Ectodermal cell (in vitro differentiated cells): ENCODE data around the gene JTB.

Experiments
- H3K27ac ChIP-seq: 2 replicates; pipeline ENCODE4 v1.7.0; 2013; ENCODE audit warnings: mild to moderate bottlenecking, low read depth, low read length; ENCODE audit not compliant: insufficient read depth, poor library complexity, severe bottlenecking
- H3K27me3 ChIP-seq: 2 replicates; pipeline ENCODE4 v1.7.0; 2013; ENCODE audit warnings: mild to moderate bottlenecking, low read length; ENCODE audit not compliant: insufficient read depth, control insufficient read depth, poor library complexity, severe bottlenecking
- H3K36me3 ChIP-seq: one replicate; pipeline ENCODE4 v1.7.0; 2013; ENCODE audit warnings: low read length; ENCODE audit not compliant: control insufficient read depth, insufficient read depth
- H3K4me1 ChIP-seq: one replicate; pipeline ENCODE4 v1.7.0; 2013; ENCODE audit warnings: low read length; ENCODE audit not compliant: control insufficient read depth, insufficient read depth
- H3K4me3 ChIP-seq: 2 replicates; pipeline ENCODE4 v1.7.0; 2013; ENCODE audit warnings: low read depth, low read length, control low read depth; ENCODE audit not compliant: insufficient read depth
- H3K9me3 ChIP-seq: 2 replicates; pipeline ENCODE4 v1.7.0; 2013; ENCODE audit warnings: mild to moderate bottlenecking, low read length, moderate library complexity; ENCODE audit not compliant: control insufficient read depth
- WGBS, 2 experiments: methylation state at CpG; one replicate each; pipeline ENCODE4 v1.1.7; 2013; ENCODE audit warnings: missing lambda C conversion rate in 2 of 2; 5-methylcytosine and 5-hydroxymethylcytosine counted together

Gene JTB

GRCh38 chr1:153944005-153944826 is 33.3 kb downstream of the JTB start:
- Histone ChIP-seq H3K36me3 (peaks cover 4% of the 10 kb centered on the region), H3K27me3 (no peaks in the 10 kb centered on the region), H3K4me1 (no peaks in the 10 kb centered on the region), H3K9me3 (no peaks in the 10 kb centered on the region), H3K4me3 (no peak overlapping the region), H3K27ac (no peak overlapping the region)
- WGBS, 2 experiments = 93 to 95% methylated on average over 15 of the region's 15 CpGs

GRCh38 chr1:153942766-153943549 is 34.5 kb downstream of the JTB start:
- Histone ChIP-seq H3K4me3 (no peak overlapping the region), H3K27ac (no peak overlapping the region), H3K36me3 (peaks cover 1% of the 10 kb centered on the region), H3K9me3 (no peaks in the 10 kb centered on the region), H3K27me3 (no peaks in the 10 kb centered on the region), H3K4me1 (no peaks in the 10 kb centered on the region)
- WGBS, 2 experiments = 92 to 94% methylated on average over 11 of the region's 11 CpGs

- no peak overlapping the region for H3K4me3 ChIP-seq
- H3K9me3 ChIP-seq = no peaks in the 10 kb centered on the region
- WGBS, 2 experiments = 96% methylated on average over 34 of the region's 34 CpGs
- no peaks in the 10 kb centered on the region for H3K36me3 ChIP-seq
- H3K4me1 ChIP-seq = no peaks in the 10 kb centered on the region
- H3K27me3 ChIP-seq = no peaks in the 10 kb centered on the region
- no peak overlapping the region for H3K27ac ChIP-seq
These were observed 35.4 kb downstream of the JTB start for GRCh38 chr1:153941826-153942725.

- Histone ChIP-seq H3K27me3 (no peaks in the 10 kb centered on the region), H3K36me3 (no peaks in the 10 kb centered on the region), H3K27ac (no peak overlapping the region), H3K9me3 (no peaks in the 10 kb centered on the region), H3K4me1 (no peaks in the 10 kb centered on the region), H3K4me3 (no peak overlapping the region)
- 93 to 94% methylated on average over 8 of the region's 8 CpGs for WGBS, 2 experiments
These were observed 36.7 kb downstream of the JTB start for GRCh38 chr1:153940756-153941155.

GRCh38 chr1:153939476-153939875 is 38.0 kb downstream of the JTB start:
- 95% methylated on average over 12 of the region's 12 CpGs for WGBS, 2 experiments
- Histone ChIP-seq H3K9me3 (no peaks in the 10 kb centered on the region), H3K4me3 (no peak overlapping the region), H3K27ac (no peak overlapping the region), H3K36me3 (peaks cover 5% of the 10 kb centered on the region), H3K27me3 (no peaks in the 10 kb centered on the region), H3K4me1 (no peaks in the 10 kb centered on the region)

- no peaks in the 10 kb centered on the region for H3K4me1 ChIP-seq
- no peak overlapping the region for H3K27ac ChIP-seq
- no peaks in the 10 kb centered on the region for H3K9me3 ChIP-seq
- no peaks in the 10 kb centered on the region for H3K27me3 ChIP-seq
- peaks cover 5% of the 10 kb centered on the region for H3K36me3 ChIP-seq
- 93 to 99% methylated on average over 3 of the region's 3 CpGs for WGBS, 2 experiments
- H3K4me3 ChIP-seq = no peak overlapping the region
These were observed 38.5 kb downstream of the JTB start for GRCh38 chr1:153938996-153939395.

- Histone ChIP-seq H3K4me3 (no peak overlapping the region), H3K27me3 (no peaks in the 10 kb centered on the region), H3K27ac (no peak overlapping the region), H3K9me3 (no peaks in the 10 kb centered on the region), H3K36me3 (peaks cover 5% of the 10 kb centered on the region), H3K4me1 (no peaks in the 10 kb centered on the region)
- 96 to 97% methylated on average over 10 of the region's 10 CpGs for WGBS, 2 experiments
These were observed 40.1 kb downstream of the JTB start for GRCh38 chr1:153937331-153937730.

GRCh38 chr1:153936011-153936802 is 41.3 kb downstream of the JTB start:
- H3K27ac ChIP-seq = no peak overlapping the region
- H3K9me3 ChIP-seq = no peaks in the 10 kb centered on the region
- no peaks in the 10 kb centered on the region for H3K4me1 ChIP-seq
- no peak overlapping the region for H3K4me3 ChIP-seq
- H3K36me3 ChIP-seq = peaks cover 5% of the 10 kb centered on the region
- no peaks in the 10 kb centered on the region for H3K27me3 ChIP-seq
- 94 to 96% methylated on average over 12 of the region's 12 CpGs for WGBS, 2 experiments

GRCh38 chr1:153934746-153935145 is 42.7 kb downstream of the JTB start:
- 91 to 94% methylated on average over 9 of the region's 9 CpGs for WGBS, 2 experiments

More at GRCh38 chr1:153934746-153935145, 42.7 kb downstream of the JTB start:
- peaks cover 5% of the 10 kb centered on the region for H3K36me3 ChIP-seq
- no peak overlapping the region for H3K27ac ChIP-seq
- no peak overlapping the region for H3K4me3 ChIP-seq
- no peaks in the 10 kb centered on the region for H3K9me3 ChIP-seq
- H3K27me3 ChIP-seq = no peaks in the 10 kb centered on the region
- H3K4me1 ChIP-seq = no peaks in the 10 kb centered on the region
